Activated CD4-positive, alpha-beta T cell treated with anti-CD3 and anti-CD28 coated beads, Interleukin-2, amount 50 U/mL, for 1 hour (primary cell): Measurements from ENCODE around the gene NUDT13.
A peak's percentile ranks its signal among the peaks of the same experiment; 100 is the strongest.

Experiments used
- DNase-seq: peaks from one replicate; pipeline ENCODE4 v3.0.0-alpha.2; 2020

NUDT13 gene

DNA sequence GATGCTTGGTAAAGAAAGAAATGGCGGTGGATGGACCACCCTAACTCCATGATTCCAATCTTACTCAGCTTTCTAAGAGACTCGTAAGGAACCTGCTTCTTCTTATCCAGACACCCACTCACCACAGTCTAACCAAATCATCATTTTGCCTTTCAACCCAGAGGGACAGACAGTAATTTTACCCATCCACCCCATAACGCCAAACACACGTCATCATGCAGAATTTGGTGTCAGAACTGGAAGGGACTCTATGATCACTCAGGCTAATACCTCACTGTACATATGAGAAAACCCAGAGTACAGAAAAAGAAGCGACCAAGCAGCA is 57.2 kb downstream of the NUDT13 start:
- no peak for DNase-seq

DNA sequence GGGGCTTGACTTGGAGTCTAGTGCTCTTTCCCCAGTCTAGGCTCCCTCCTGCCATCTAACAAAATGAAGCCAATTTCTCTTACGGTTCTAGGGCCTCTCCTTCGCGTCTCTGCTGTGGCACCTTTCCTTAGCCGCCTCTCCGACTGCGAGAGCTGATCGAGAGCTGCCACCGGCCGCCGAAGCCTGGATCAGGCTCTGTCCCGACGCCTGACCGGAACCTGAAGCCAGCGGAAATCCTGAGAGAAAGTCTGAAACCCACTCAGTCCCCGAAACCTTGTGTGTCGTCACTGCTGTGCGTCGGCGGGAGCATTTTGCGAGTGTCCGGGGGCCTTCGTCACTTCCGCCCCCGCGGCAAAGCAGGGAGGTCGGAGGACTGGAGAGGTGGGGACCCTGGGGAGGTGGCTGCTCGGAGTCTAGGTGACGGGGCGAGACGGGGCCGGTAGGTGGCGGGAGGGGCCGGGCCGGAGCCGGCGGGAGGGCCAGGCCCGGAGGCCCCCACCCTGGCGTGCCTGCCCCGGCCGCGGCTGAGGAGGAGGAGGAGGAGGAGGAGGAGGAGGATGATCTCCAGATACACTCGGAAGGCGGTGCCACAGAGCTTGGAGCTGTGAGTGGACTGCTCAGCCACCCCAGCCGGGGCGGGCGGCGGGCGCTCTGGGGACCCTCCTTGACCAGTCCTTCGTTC is 57.7 kb downstream of the NUDT13 start, which contains the start of the genes ECD and FAM149B1:
ECD (minus strand) TSS at position 226 of the 682 bp plus-strand sequence. CDS start 4,071 bp downstream, outside the sequence.
FAM149B1 (plus strand) TSS at position 337 of the 682 bp plus-strand sequence; CDS start at position 558, 221 bp downstream.
- DNase-seq: peak; percentile 89

DNA sequence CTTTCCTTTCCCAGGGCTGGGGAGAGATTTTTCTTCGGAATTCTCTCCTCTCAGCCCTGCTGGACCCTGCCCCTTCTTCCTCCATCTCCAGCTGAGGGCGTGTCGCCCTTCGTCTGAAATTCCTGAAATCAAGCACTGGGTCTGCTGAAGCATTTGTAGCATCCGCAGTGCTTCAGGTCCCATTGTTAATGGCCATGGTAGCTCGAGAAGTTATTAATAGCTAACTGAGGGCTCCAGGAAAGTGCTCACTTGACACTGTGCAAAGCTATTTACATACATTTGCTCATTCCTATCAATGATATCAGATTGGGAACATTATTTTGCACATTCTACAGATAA is 58.2 kb downstream of the NUDT13 start:
- no peak for DNase-seq

DNA sequence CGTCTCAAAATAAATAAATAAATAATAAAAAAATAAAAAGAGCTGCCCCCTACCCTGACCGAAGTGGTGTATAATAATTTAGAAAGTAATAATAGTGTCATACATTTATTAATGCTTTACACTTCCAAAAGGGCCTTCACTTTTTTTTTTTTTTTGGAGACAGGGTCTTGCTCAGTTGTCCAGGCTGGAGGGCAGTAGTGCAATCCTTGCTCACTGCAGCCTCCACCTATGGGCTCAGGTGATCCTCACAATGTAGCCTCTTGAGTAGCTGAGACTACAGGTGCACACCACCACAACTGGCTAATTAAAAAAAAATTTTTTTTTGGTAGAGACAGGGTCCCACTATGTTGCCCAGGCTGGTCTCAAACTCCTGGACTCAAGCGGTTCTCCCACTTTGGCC is 59.1 kb downstream of the NUDT13 start:
- DNase-seq: no peak

DNA sequence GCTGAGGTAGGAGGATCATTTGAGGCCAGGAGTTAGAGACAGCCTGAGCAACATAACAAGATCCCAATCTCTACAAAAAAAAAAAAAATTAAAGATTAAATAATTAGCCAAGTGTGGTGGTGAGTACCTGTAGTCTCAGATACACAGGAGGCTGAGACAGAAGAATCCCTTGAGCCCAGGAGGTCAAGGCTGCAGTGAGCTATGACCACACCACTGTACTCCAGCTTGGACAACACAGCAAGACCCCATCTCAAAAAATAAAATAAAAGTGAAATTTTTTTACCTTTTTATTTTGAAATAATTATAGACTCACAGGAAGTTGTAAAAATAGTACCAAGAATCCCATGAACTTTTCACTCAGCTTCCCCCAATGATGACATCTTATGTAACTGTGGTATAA is 62.6 kb downstream of the NUDT13 start:
- no peak for DNase-seq

DNA sequence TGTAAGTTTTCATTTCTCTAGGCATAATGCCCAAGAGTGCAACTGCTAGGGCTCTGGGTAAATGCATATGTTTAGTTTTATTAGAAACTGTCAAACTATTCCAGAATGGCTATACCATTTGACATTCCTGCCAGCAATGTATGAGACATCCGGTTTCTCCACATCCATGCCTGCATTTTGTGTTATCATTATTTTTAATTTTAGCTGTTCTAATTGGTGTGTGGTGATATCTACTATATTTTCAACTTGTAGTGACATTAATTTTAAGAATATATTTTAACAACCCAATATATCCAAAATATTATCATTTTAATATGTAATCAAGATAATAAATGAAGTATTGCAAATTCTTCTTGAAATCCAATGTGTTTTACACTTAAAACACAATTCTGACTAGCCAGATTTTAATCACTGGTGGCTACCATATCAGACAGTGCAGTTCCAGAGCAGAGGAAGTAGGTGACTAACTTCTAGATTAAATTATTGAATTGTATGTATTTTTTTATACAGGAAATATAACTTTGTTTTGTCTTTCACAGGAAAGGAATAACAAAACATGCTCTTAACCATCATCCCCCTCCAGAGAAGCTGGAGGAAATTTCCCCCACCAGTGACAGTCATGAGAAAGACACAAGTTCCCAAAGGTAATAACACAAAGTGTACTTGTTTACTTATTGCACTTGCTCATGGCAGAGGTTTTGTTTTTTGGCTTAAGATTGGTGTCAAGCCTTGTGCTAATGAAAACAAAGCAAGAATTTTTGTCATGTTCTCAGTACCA is 64.1 kb downstream of the NUDT13 start:
- no peak for DNase-seq
